ENCODE results near the gene RNF223. TPM values are rescaled to one million over a fixed set of nuclear protein-coding genes. Genes with fewer than 3 reads are reported as not detected.
A peak's percentile ranks its signal among the peaks of the same experiment; 100 is the strongest.

Gene RNF223
- total and polyA plus RNA-seq, 2 of the 13 experiments (the other 11 are each of a cell fraction or from before 2014, with no cell fraction given) = 0.03 TPM; not detected in 1

GRCh38 chr1:1122078-1122811, 48.1 kb upstream of the RNF223 start (continued):
- TF ChIP-seq ZBED4 (CRISPR knock-in tag; IDR thresholded peaks at IDR 0.05; ENCODE audit: borderline replicate concordance) (peak; percentile 81; the same call in 1 of the 2 replicates), ZNF446 (CRISPR knock-in tag; IDR thresholded peaks at IDR 0.05) (no peak), ZNF251 (CRISPR knock-in tag; IDR thresholded peaks at IDR 0.05) (no peak), NRL (CRISPR knock-in tag; IDR thresholded peaks at IDR 0.05; ENCODE audit: borderline replicate concordance) (no peak; the same call in 1 of the 2 replicates), ZNF441 (CRISPR knock-in tag; IDR thresholded peaks at IDR 0.05; ENCODE audit: borderline replicate concordance) (peak; percentile 64; the same call in 1 of the 2 replicates), RFXANK (CRISPR knock-in tag; IDR thresholded peaks at IDR 0.05) (no peak), PHF8 (CRISPR knock-in tag; IDR thresholded peaks at IDR 0.05) (peak; percentile 25; the same call in 1 of the 2 replicates), ZNF574 (CRISPR knock-in tag; IDR thresholded peaks at IDR 0.05) (0 out of 2 replicates have a peak, but pooled peaks have one; percentile 33), TBX2 (CRISPR knock-in tag; IDR thresholded peaks at IDR 0.05; ENCODE audit: borderline replicate concordance) (peak; percentile 15; the same call in 1 of the 2 replicates), ZBTB7A (CRISPR knock-in tag; IDR thresholded peaks at IDR 0.05) (0 out of 2 replicates have a peak, but pooled peaks have one; percentile 7), KDM1A (CRISPR knock-in tag; IDR thresholded peaks at IDR 0.05) (no peak), ARNTL (CRISPR knock-in tag; IDR thresholded peaks at IDR 0.05) (no peak), ZEB1 (IDR thresholded peaks at IDR 0.05; ENCODE audit: insufficient replicate concordance, low read depth) (no peak), POLR2G (IDR thresholded peaks at IDR 0.05; ENCODE audit: low read depth, low read length) (no peak), SUZ12 (IDR thresholded peaks at IDR 0.05; ENCODE audit: low read depth, low read length) (no peak), ZSCAN5A (CRISPR knock-in tag; IDR thresholded peaks at IDR 0.05; ENCODE audit: borderline replicate concordance) (no peak), TOPORS (CRISPR knock-in tag; IDR thresholded peaks at IDR 0.05) (no peak), ZBTB8A (CRISPR knock-in tag; IDR thresholded peaks at IDR 0.05; ENCODE audit: borderline replicate concordance, low read depth) (no peak), MLX (CRISPR knock-in tag; IDR thresholded peaks at IDR 0.05) (no peak), BCL3 (CRISPR knock-in tag; IDR thresholded peaks at IDR 0.05) (no peak)

Data from HepG2 (cell line).